KMS-11 (cell line): ENCODE results near the gene MBOAT1.
A peak's percentile ranks its signal among the peaks of the same experiment; 100 is the strongest.

Source experiments
- H2AFZ ChIP-seq: fragments of 200-600 bp; sonication (generic); 2 replicates; pipeline ENCODE4 v1.6.1; 2016; ENCODE audit warnings: antibody characterized with exemption, mixed run types, low read depth
- H3K27ac ChIP-seq: fragments of 200-600 bp; sonication (generic); 2 replicates; pipeline ENCODE4 v1.6.1; 2016; ENCODE audit warnings: mild to moderate bottlenecking, mixed run types
- H3K27me3 ChIP-seq: fragments of 200-600 bp; sonication (generic); 2 replicates; pipeline ENCODE4 v1.6.1; 2017; ENCODE audit warnings: mild to moderate bottlenecking, low read depth, mixed run types, moderate library complexity; ENCODE audit not compliant: insufficient read depth
- H3K36me3 ChIP-seq: fragments of 200-600 bp; sonication (generic); 2 replicates; pipeline ENCODE4 v1.6.1; 2017; ENCODE audit warnings: mild to moderate bottlenecking, mixed run types; ENCODE audit not compliant: insufficient read depth
- H3K4me1 ChIP-seq: fragments of 200-600 bp; sonication (generic); 2 replicates; pipeline ENCODE4 v1.6.1; 2016; ENCODE audit warnings: mild to moderate bottlenecking, low read depth, mixed run types; ENCODE audit not compliant: poor library complexity, severe bottlenecking
- H3K4me2 ChIP-seq: fragments of 200-600 bp; sonication (generic); 2 replicates; pipeline ENCODE4 v1.7.0; 2016; ENCODE audit warnings: mild to moderate bottlenecking, mixed run types
- H3K4me3 ChIP-seq: fragments of 200-600 bp; sonication (generic); IDR thresholded peaks from 2 replicates; pipeline ENCODE4 v1.6.1; 2017; ENCODE audit warnings: low read depth, low read length, mixed read lengths; ENCODE audit not compliant: insufficient read depth
- H3K79me2 ChIP-seq: fragments of 200-600 bp; sonication (generic); 2 replicates; pipeline ENCODE4 v1.6.1; 2016; ENCODE audit warnings: low read depth, mixed run types; ENCODE audit not compliant: insufficient read depth
- H3K9ac ChIP-seq: fragments of 200-600 bp; sonication (generic); 2 replicates; pipeline ENCODE4 v1.6.1; 2016; ENCODE audit warnings: mild to moderate bottlenecking, mixed run types
- H4K20me1 ChIP-seq: fragments of 200-600 bp; sonication (generic); 2 replicates; pipeline ENCODE4 v1.6.1; 2016; ENCODE audit warnings: mild to moderate bottlenecking, mixed run types; ENCODE audit not compliant: insufficient read depth
- TF ChIP-seq, protein P1 (sequence below): fragments of 200-600 bp; sonication (generic); conservative IDR thresholded peaks from 2 replicates; pipeline ENCODE4 v1.6.1; 2017; ENCODE audit warnings: low read depth, mild to moderate bottlenecking, antibody characterized with exemption, low read length, moderate library complexity, mixed read lengths

MBOAT1 gene

GRCh38 chr6:20202324-20202658 lies 10.0 kb downstream of the MBOAT1 start:
- Histone ChIP-seq H4K20me1 (no peaks in the 10 kb centered on the region), H3K9ac (peak overlapping the region; percentile 58), H3K4me1 (peaks cover 98% of the 10 kb centered on the region), H2AFZ (no peak overlapping the region), H3K36me3 (no peaks in the 10 kb centered on the region), H3K4me2 (peak overlapping the region; percentile 62), H3K79me2 (peaks cover 82% of the 10 kb centered on the region), H3K27ac (peak overlapping the region; percentile 91), H3K4me3 (no peak overlapping the region), H3K27me3 (no peaks in the 10 kb centered on the region)
- TF ChIP-seq, protein P1, sequence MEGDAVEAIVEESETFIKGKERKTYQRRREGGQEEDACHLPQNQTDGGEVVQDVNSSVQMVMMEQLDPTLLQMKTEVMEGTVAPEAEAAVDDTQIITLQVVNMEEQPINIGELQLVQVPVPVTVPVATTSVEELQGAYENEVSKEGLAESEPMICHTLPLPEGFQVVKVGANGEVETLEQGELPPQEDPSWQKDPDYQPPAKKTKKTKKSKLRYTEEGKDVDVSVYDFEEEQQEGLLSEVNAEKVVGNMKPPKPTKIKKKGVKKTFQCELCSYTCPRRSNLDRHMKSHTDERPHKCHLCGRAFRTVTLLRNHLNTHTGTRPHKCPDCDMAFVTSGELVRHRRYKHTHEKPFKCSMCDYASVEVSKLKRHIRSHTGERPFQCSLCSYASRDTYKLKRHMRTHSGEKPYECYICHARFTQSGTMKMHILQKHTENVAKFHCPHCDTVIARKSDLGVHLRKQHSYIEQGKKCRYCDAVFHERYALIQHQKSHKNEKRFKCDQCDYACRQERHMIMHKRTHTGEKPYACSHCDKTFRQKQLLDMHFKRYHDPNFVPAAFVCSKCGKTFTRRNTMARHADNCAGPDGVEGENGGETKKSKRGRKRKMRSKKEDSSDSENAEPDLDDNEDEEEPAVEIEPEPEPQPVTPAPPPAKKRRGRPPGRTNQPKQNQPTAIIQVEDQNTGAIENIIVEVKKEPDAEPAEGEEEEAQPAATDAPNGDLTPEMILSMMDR = no peak

GRCh38 chr6:20200761-20201630 lies 11.3 kb downstream of the MBOAT1 start:
- Histone ChIP-seq H4K20me1 (no peaks in the 10 kb centered on the region), H3K4me2 (peak overlapping the region; percentile 62), H3K36me3 (no peaks in the 10 kb centered on the region), H3K27ac (peak overlapping the region; percentile 91), H3K4me3 (no peak overlapping the region), H2AFZ (no peak overlapping the region), H3K4me1 (peaks cover 92% of the 10 kb centered on the region), H3K27me3 (no peaks in the 10 kb centered on the region), H3K9ac (peak overlapping the region; percentile 58), H3K79me2 (peaks cover 80% of the 10 kb centered on the region)
- TF ChIP-seq, protein P1 = no peak

GRCh38 chr6:20198775-20199174 lies 13.5 kb downstream of the MBOAT1 start:
- Histone ChIP-seq H2AFZ (no peak overlapping the region), H3K27ac (no peak overlapping the region; the same call in 1 of the 2 replicates), H3K36me3 (no peaks in the 10 kb centered on the region), H4K20me1 (no peaks in the 10 kb centered on the region), H3K79me2 (peaks cover 58% of the 10 kb centered on the region), H3K4me2 (peak overlapping the region; percentile 15; the same call in 1 of the 2 replicates), H3K4me3 (no peak overlapping the region), H3K27me3 (no peaks in the 10 kb centered on the region), H3K9ac (no peak overlapping the region), H3K4me1 (peaks cover 70% of the 10 kb centered on the region)
- TF ChIP-seq, protein P1 = no peak

- Histone ChIP-seq H3K4me3 (no peak overlapping the region), H3K36me3 (no peaks in the 10 kb centered on the region), H3K9ac (no peak overlapping the region), H3K27ac (no peak overlapping the region), H2AFZ (no peak overlapping the region), H3K27me3 (no peaks in the 10 kb centered on the region), H3K4me1 (peaks cover 65% of the 10 kb centered on the region), H3K4me2 (peak overlapping the region; percentile 38; the same call in 1 of the 2 replicates), H3K79me2 (peaks cover 53% of the 10 kb centered on the region), H4K20me1 (no peaks in the 10 kb centered on the region)
- TF ChIP-seq, protein P1 = no peak
Observed at GRCh38 chr6:20198156-20198774, 14.0 kb downstream of the MBOAT1 start.
